SK-N-SH treated with all-trans-retinoic acid at 6 μM for 48 hours (cell line): ENCODE measurements around the gene NPEPL1.

Experiments
- ARNTL ChIP-seq: fragments of 450-650 bp; formaldehyde crosslinking; IDR thresholded peaks from 2 replicates; pipeline ENCODE4 v1.5.0; 2020; ENCODE audit warnings: low read depth, mild to moderate bottlenecking, moderate library complexity, borderline replicate concordance
- GLIS3 ChIP-seq: fragments of 250-450 bp; sonication (Bioruptor Pico); IDR thresholded peaks from 2 replicates; pipeline ENCODE4 v1.5.0; 2020; ENCODE audit warnings: mild to moderate bottlenecking, moderate library complexity

DNA sequence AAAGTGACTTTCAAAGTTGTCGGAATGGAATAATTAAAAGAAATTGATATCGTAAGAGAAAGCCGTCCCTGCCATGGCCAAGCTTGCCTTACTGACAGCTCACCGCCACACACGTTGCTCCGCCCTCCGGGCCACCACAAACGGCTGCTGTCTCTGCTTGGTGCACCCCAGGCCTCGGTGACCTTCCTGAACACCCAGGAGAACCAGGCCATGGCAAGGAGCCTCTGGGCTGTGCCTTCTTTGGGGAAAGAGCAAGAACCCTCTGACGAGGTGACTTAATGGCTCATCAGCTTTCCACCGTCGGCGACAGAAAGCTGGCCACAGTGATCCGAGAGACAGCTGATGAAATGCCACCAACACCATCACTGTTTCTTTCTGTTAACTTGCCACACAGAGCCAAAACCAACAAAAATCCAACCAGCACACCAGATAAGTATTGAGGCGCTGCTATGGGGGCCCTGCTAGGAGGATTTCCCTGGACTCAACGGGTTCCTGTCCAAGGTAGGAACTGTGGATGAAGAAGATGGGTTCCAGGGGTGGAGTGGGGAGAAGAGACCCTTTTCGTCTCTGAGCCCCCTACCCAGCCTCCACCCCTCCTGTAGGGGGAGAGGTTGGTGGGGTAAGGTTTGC lies 61.4 kb downstream of the NPEPL1 start:
- TF ChIP-seq GLIS3 (CRISPR knock-in tag) = no peak
- TF ChIP-seq ARNTL = no peak
